Measurements from ENCODE around the gene FHOD1. TPM values are rescaled to one million over a fixed set of nuclear protein-coding genes. Genes with fewer than 3 reads are reported as not detected.

FHOD1 gene
- total RNA-seq, 1 donor from 2014 or later = 5.9 TPM

GRCh38 chr16:67180166-67180565, 67.1 kb downstream of the FHOD1 start:
- ATAC-seq (no peak), DNase-seq (ENCODE audit: low spot score) (no peak)

GRCh38 chr16:67179421-67180080, 67.7 kb downstream of the FHOD1 start:
- DNase-seq (ENCODE audit: low spot score) = no peak
- ATAC-seq = no peak

Other genes starting within 250 kb of the FHOD1 start
- gene CBFB, start 218.3 kb downstream of the FHOD1 start, total RNA-seq = 12.2 TPM
- gene PHAF1, start 137.5 kb downstream of the FHOD1 start, total RNA-seq = 29.1 TPM
- gene B3GNT9, start 96.5 kb downstream of the FHOD1 start, total RNA-seq = 1.6 TPM
- 12.1 TPM for gene TRADD, start 87.6 kb downstream of the FHOD1 start, total RNA-seq
- gene FBXL8, start 87.5 kb downstream of the FHOD1 start, total RNA-seq = 20.6 TPM
- 60.5 TPM for gene HSF4, start 82.7 kb downstream of the FHOD1 start, total RNA-seq
- gene NOL3, start 76.9 kb downstream of the FHOD1 start, total RNA-seq = 40.7 TPM
- gene MATCAP1, start 63.5 kb downstream of the FHOD1 start, total RNA-seq = 14.9 TPM
- 1.8 TPM for gene EXOC3L1, start 57.3 kb downstream of the FHOD1 start, total RNA-seq
- gene E2F4, start 55.3 kb downstream of the FHOD1 start, total RNA-seq = 19.0 TPM
- 5.2 TPM for gene ELMO3, start 48.4 kb downstream of the FHOD1 start, total RNA-seq
- gene TMEM208, start 20.4 kb downstream of the FHOD1 start, total RNA-seq = 44.9 TPM
- gene SLC9A5, start 1.5 kb upstream of the FHOD1 start, total RNA-seq = 0.30 TPM
- gene PLEKHG4, start 32.1 kb upstream of the FHOD1 start, total RNA-seq = 0.20 TPM
- not detected for gene KCTD19, start 79.3 kb upstream of the FHOD1 start, total RNA-seq
- gene LRRC36, start 79.3 kb upstream of the FHOD1 start, total RNA-seq = 0.25 TPM
- 0.40 TPM for gene TPPP3, start 146.0 kb upstream of the FHOD1 start, total RNA-seq
- 1.6 TPM for gene ZDHHC1, start 169.0 kb upstream of the FHOD1 start, total RNA-seq
- 3.1 TPM for gene HSD11B2, start 183.6 kb upstream of the FHOD1 start, total RNA-seq
- 48.2 TPM for gene ATP6V0D1, start 233.7 kb upstream of the FHOD1 start, total RNA-seq
- not detected for gene AGRP, start 236.1 kb upstream of the FHOD1 start, total RNA-seq